ENCODE measurements around the gene PLBD1.

DNA sequence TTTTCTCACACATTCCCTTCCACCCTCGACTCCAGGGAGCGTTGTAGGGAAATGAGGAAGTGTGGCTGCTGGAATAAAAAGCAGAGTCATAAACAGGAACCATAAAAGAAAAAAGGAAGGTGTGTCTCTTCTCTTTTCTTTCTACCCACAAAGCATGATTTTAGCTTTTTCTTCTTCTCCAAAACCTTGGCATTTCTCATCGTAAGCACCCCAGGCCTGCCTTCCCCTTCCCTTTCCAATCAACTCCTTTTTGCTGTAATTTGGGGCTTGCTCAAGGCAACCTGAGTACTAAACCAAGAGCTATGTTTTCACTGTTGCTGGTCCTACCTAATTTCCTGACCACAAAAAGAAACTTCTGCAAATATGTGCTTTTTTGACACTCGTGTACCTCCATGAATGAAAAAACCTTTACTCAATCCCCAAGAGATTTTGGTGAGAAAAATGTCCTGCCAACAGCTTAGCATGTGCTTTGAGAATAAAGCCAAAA, 9.2 kb downstream of the PLBD1 start:
- TF ChIP-seq, protein P1, sequence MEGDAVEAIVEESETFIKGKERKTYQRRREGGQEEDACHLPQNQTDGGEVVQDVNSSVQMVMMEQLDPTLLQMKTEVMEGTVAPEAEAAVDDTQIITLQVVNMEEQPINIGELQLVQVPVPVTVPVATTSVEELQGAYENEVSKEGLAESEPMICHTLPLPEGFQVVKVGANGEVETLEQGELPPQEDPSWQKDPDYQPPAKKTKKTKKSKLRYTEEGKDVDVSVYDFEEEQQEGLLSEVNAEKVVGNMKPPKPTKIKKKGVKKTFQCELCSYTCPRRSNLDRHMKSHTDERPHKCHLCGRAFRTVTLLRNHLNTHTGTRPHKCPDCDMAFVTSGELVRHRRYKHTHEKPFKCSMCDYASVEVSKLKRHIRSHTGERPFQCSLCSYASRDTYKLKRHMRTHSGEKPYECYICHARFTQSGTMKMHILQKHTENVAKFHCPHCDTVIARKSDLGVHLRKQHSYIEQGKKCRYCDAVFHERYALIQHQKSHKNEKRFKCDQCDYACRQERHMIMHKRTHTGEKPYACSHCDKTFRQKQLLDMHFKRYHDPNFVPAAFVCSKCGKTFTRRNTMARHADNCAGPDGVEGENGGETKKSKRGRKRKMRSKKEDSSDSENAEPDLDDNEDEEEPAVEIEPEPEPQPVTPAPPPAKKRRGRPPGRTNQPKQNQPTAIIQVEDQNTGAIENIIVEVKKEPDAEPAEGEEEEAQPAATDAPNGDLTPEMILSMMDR (IDR thresholded peaks at IDR 0.05): no peak
- no peak for TF ChIP-seq POLR2A (IDR thresholded peaks at IDR 0.05)
